Measurements from ENCODE around the gene RIOK1.

DNA sequence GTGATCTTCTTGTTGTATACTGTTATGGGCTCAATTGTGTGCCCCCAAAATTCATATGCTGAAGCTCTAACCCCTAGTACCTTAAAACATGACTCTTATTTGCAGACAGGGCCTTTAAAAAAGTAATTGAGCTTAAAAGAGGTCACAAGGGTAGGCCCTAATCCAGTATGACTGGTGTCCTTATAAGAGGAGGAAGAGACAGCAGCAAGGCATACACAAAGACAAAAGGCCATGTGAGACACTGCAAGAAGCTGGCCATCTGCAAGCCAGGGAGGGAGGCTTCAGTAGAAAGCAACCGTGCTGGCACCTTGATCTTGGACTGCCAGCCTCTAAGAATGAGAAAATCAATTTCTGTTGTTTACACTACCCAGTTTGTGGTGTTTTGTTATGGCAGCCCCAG is 8.5 kb upstream of the RIOK1 start:
- no peak for TF ChIP-seq POLR2AphosphoS5 (IDR thresholded peaks at IDR 0.05)
- no peak for TF ChIP-seq EP300 (IDR thresholded peaks at IDR 0.05)
- no peak for TF ChIP-seq POLR2A (IDR thresholded peaks at IDR 0.05)
